ENCODE data around the gene CELF4. TPM values are rescaled to one million over a fixed set of nuclear protein-coding genes. Genes with fewer than 3 reads are reported as not detected.

CELF4 gene
- total and polyA plus RNA-seq, 2 donors (not counting 1 experiment from before 2014, with no cell fraction given) = 0.17 TPM; not detected in 1

DNA sequence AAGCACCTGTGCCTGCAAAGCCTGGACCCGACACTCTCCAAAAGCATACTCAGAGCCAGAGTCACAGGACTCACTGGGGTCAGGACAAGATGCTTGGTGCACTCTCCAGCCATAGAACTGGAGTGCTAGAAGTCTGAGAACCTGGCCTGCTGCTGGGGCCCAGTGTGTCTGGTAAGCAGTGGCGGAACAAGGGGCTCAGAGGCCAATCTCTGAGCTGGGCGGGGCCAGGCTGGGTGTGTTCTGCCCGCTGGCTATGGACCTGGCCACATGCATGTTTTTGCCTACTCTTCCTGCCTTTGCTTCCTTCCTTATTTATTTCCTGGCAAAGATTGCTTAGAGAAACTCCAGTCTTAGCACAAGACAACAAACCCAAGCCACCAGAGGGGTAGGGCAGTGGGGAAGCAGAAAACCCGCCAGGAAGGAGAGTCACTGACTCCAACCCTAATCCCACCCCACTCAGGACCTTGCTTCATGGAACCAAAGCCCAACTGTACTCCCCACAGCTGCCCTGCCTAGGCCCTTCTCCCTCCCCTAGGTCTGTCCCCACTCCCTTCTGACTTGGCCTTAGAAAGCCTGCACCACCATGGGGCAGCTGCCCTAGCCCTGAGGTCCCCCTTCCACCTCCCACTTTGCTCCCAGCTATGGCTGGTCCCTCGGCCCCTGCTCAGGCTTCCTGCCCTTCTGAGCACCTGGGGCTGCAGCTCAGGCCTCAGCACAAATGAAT lies 315.5 kb downstream of the CELF4 start:
- TF ChIP-seq, protein P1, sequence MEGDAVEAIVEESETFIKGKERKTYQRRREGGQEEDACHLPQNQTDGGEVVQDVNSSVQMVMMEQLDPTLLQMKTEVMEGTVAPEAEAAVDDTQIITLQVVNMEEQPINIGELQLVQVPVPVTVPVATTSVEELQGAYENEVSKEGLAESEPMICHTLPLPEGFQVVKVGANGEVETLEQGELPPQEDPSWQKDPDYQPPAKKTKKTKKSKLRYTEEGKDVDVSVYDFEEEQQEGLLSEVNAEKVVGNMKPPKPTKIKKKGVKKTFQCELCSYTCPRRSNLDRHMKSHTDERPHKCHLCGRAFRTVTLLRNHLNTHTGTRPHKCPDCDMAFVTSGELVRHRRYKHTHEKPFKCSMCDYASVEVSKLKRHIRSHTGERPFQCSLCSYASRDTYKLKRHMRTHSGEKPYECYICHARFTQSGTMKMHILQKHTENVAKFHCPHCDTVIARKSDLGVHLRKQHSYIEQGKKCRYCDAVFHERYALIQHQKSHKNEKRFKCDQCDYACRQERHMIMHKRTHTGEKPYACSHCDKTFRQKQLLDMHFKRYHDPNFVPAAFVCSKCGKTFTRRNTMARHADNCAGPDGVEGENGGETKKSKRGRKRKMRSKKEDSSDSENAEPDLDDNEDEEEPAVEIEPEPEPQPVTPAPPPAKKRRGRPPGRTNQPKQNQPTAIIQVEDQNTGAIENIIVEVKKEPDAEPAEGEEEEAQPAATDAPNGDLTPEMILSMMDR (conservative IDR thresholded peaks at IDR 0.05 in 1 of 2, IDR thresholded peaks at IDR 0.05 in 1 of 2; ENCODE audit: low read depth in 1 of 2, low read length in 2 of 2) = no peak
- Histone ChIP-seq H3K36me3 (ENCODE audit: control insufficient read depth, insufficient read depth, low read length) (no peaks in the 10 kb centered on the region), H3K9me3 (ENCODE audit: control insufficient read depth, insufficient read depth, low read depth, low read length) (no peaks in the 10 kb centered on the region), H3K27ac (ENCODE audit: insufficient read depth, low read length) (no peak overlapping the region), H2AFZ (ENCODE audit: low read length) (no peak overlapping the region), H3K4me3 (replicated peaks in 1 of 4; ENCODE audit: control extremely low read depth in 1 of 4, insufficient read depth in 1 of 4, low read depth in 3 of 4, low read length in 4 of 4) (no peak overlapping the region), H4K20me1 (ENCODE audit: control insufficient read depth, extremely low read depth, insufficient read depth, low read length) (no peaks in the 10 kb centered on the region), H3K4me1 (ENCODE audit: control insufficient read depth, extremely low read depth, insufficient read depth, low read length) (no peaks in the 10 kb centered on the region), H3K27me3 (ENCODE audit: control insufficient read depth, insufficient read depth, low read length) (peaks cover 14% of the 10 kb centered on the region), H3K9ac (ENCODE audit: insufficient read depth, low read length) (no peak overlapping the region), H3K4me2 (ENCODE audit: extremely low read depth, insufficient read depth, low read length) (no peak overlapping the region), H3K79me2 (ENCODE audit: control insufficient read depth, insufficient read depth, low read length) (no peaks in the 10 kb centered on the region)
- no peak for DNase-seq (ENCODE audit: low read depth in 2 of 2)

DNA sequence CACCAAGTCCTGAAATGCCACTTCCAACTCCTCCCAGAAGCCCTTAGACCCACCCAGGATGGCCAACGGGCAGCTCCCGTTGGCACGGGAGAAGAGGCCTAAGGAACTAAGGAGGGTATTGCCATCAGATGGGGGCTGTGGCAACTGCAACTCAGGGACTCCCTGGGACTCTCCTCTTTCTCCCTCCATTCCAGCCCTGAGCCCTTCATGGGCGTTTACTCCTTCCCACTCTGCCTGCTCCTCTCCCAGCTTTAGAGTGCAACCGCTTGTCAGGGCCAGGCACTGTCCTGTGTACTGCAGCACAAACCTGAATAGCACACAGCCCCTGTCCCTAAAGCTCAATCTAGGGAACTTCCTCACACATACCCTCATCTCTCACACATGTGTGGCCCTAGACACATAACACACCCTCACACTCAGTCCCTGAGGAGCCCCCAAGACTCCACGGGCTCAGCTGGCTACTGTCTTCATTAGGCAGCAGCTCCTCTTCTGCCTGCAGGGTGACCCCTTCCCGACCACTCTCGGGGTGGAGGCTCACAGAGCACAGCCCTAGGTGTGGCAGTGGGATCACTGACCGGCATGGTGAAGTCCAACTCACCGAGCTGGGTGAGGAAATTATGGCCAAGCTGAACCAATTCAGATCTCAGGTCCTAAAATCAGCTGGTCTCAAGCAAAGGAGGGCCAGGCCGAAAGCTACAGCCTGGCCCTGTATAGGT lies 316.3 kb downstream of the CELF4 start:
- H2AFZ ChIP-seq (ENCODE audit: low read length) = no peak overlapping the region
- no peaks in the 10 kb centered on the region for H3K79me2 ChIP-seq (ENCODE audit: control insufficient read depth, insufficient read depth, low read length)
- H3K27ac ChIP-seq (ENCODE audit: insufficient read depth, low read length) = no peak overlapping the region
- H3K27me3 ChIP-seq (ENCODE audit: control insufficient read depth, insufficient read depth, low read length) = peaks cover 9% of the 10 kb centered on the region
- H3K36me3 ChIP-seq (ENCODE audit: control insufficient read depth, insufficient read depth, low read length) = no peaks in the 10 kb centered on the region
- no peak for DNase-seq (ENCODE audit: low read depth in 2 of 2)
- H3K4me2 ChIP-seq (ENCODE audit: extremely low read depth, insufficient read depth, low read length) = no peak overlapping the region
- H3K9ac ChIP-seq (ENCODE audit: insufficient read depth, low read length) = no peak overlapping the region
- no peaks in the 10 kb centered on the region for H3K9me3 ChIP-seq (ENCODE audit: control insufficient read depth, insufficient read depth, low read depth, low read length)
- H3K4me3 ChIP-seq (replicated peaks in 1 of 4; ENCODE audit: control extremely low read depth in 1 of 4, insufficient read depth in 1 of 4, low read depth in 3 of 4, low read length in 4 of 4) = no peak overlapping the region
- no peaks in the 10 kb centered on the region for H4K20me1 ChIP-seq (ENCODE audit: control insufficient read depth, extremely low read depth, insufficient read depth, low read length)
- TF ChIP-seq EZH2 (IDR thresholded peaks at IDR 0.05; ENCODE audit: low read length, missing control alignments) = no peak
- TF ChIP-seq, protein P1 (conservative IDR thresholded peaks at IDR 0.05 in 1 of 2, IDR thresholded peaks at IDR 0.05 in 1 of 2; ENCODE audit: low read depth in 1 of 2, low read length in 2 of 2) = no peak
- H3K4me1 ChIP-seq (ENCODE audit: control insufficient read depth, extremely low read depth, insufficient read depth, low read length) = no peaks in the 10 kb centered on the region

DNA sequence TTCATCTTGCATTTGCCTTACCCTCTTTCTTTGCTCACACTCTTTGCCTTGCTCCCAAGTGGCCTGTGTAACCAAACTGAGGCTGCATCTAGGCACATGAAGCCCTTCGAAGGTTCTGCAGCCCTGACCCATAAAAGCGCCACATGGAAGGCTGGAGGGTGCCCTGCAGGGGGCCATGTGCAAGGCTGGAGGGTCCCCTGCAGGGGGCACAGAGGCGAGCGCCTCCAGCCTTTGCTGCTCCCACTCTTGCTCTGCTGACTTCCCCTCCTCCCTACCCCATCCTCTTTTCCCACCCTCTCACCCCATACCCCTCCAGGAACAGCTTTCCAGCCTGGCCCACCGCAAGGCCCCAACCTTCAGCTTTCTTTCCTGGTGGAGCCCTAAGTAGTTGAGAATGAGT lies 317.3 kb downstream of the CELF4 start:
- Histone ChIP-seq H2AFZ (ENCODE audit: low read length) (no peak overlapping the region), H3K4me1 (ENCODE audit: control insufficient read depth, extremely low read depth, insufficient read depth, low read length) (no peaks in the 10 kb centered on the region), H3K9ac (ENCODE audit: insufficient read depth, low read length) (no peak overlapping the region), H3K27me3 (ENCODE audit: control insufficient read depth, insufficient read depth, low read length) (peaks cover 8% of the 10 kb centered on the region), H3K9me3 (ENCODE audit: control insufficient read depth, insufficient read depth, low read depth, low read length) (no peaks in the 10 kb centered on the region), H3K27ac (ENCODE audit: insufficient read depth, low read length) (no peak overlapping the region), H3K36me3 (ENCODE audit: control insufficient read depth, insufficient read depth, low read length) (no peaks in the 10 kb centered on the region), H3K4me3 (replicated peaks in 1 of 4; ENCODE audit: control extremely low read depth in 1 of 4, insufficient read depth in 1 of 4, low read depth in 3 of 4, low read length in 4 of 4) (no peak overlapping the region), H4K20me1 (ENCODE audit: control insufficient read depth, extremely low read depth, insufficient read depth, low read length) (no peaks in the 10 kb centered on the region), H3K4me2 (ENCODE audit: extremely low read depth, insufficient read depth, low read length) (no peak overlapping the region), H3K79me2 (ENCODE audit: control insufficient read depth, insufficient read depth, low read length) (no peaks in the 10 kb centered on the region)
- no peak for TF ChIP-seq EZH2 (IDR thresholded peaks at IDR 0.05; ENCODE audit: low read length, missing control alignments)
- TF ChIP-seq, protein P1 (conservative IDR thresholded peaks at IDR 0.05 in 1 of 2, IDR thresholded peaks at IDR 0.05 in 1 of 2; ENCODE audit: low read depth in 1 of 2, low read length in 2 of 2) = no peak
- no peak for DNase-seq (ENCODE audit: low read depth in 2 of 2)
